Heart left ventricle (tissue), 13 donors: ENCODE results near the gene PARD3B.

ENCODE experiments used
- CTCF ChIP-seq, 12 donors: fragments of 200-600 bp; sonication (generic) in 4 of 12; IDR thresholded peaks; one replicate each; pipeline versions ENCODE4 v1.5.0 to v1.8.0; 2018 to 2022; ENCODE audit warnings: antibody characterized with exemption in 12 of 12, mild to moderate bottlenecking in 5 of 12
- POLR2A ChIP-seq, 2 donors: fragments of 450-650 bp; IDR thresholded peaks; one replicate each; pipeline ENCODE4 v1.6.1; 2017; ENCODE audit warnings: antibody characterized with exemption in 2 of 2, mild to moderate bottlenecking in 2 of 2, moderate library complexity in 2 of 2
- donor health status: ischemic (EF 13 %, LVEDD 7.1; RV severe dilation, severe dysfunction).
- donor health status: DM: no; HTN: yes; CAD: no.
- donor health status: DM: no; HTN: no; CAD: no.
- donor health status: ischemic (EF 25% LVEDD 6.9; RV normal size, moderate dysfunction).
- donor health status: ischemic (EF 25% LVEDD 5.7; RV mildly dilated, moderate dysfunction).
- donor health status: ischemic (EF 35%, LVEDD 5.7; RV mildly dilated, moderate dysfunction).
- donor health status: nonischemic (EF 11% LVEDD 7.7; RV severe dilation, severe dysfunction).
- donor health status: DM: yes; HTN: yes; CAD: no.
- donor health status: PGD.
- donor health status: ischemic (EF 29% LVEDD 5.4; RV normal size, mild dysfunction).
- donor health status: nonischemic (EF 23%, LVEDD 6.1; RV moderate dilation, normal function).

DNA sequence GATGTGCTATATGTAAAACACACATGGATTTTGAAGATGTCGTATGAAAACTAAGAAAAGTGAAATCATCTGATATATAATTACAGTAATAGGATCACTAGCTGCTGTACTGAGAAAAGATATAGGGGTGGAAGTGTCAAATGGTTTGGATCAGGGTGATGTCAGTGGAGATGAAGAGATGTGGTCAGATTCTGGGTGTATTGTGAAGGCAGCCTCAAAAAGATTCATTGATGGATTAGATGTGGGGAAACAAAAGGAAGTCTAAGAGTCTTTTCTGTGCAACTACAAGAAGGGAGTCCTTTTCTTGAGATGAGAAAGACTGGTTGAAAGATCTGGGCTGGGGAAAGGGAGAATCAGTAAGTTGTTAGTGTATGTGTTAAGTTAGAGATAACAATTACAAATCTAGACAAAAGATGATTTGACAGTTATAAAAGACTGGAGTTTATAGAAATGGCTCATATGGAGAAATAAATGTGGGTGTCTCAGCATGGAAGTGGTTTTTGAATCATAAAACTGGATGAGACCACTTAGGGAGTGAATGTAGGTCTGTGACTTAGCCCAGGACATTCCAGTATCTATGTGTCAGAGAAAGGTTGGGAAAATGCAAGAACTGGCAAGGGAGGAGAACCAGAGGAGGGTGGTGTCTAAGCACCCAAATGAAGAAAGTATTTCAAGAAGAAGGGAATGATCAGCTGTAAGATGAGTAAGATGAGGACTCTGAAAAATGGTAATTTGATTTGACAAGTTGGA lies 347.4 kb downstream of the PARD3B start:
- TF ChIP-seq CTCF (IDR thresholded peaks at IDR 0.05) (no peak), POLR2A (IDR thresholded peaks at IDR 0.05) (no peak)
